Measurements from ENCODE around the gene TNFRSF6B.
"Not testable (repeated sequence)": the region's sequence is repeated elsewhere in the genome, so short reads cannot be mapped to it uniquely, and the experiment has no call there.

TNFRSF6B gene

GRCh38 chr20:63706027-63706695, 9.7 kb downstream of the TNFRSF6B start:
- H3K9me3 ChIP-seq (ENCODE audit: control insufficient read depth, insufficient read depth, low read length) = no peaks in the 10 kb centered on the region
- no peak overlapping the region for H3K27ac ChIP-seq (ENCODE audit: low read depth, low read length)
- peak overlapping the region; percentile 90; the same call in 1 of the 2 replicates for H3K4me3 ChIP-seq (ENCODE audit: low read depth, low read length)
- H3K36me3 ChIP-seq (ENCODE audit: control insufficient read depth, insufficient read depth, low read length) = peaks cover 45% of the 10 kb centered on the region
- H3K4me1 ChIP-seq (ENCODE audit: control insufficient read depth, insufficient read depth, low read length) = no peaks in the 10 kb centered on the region
- H3K9ac ChIP-seq (ENCODE audit: low read depth, low read length) = no peak overlapping the region
- H3K27me3 ChIP-seq (ENCODE audit: control insufficient read depth, insufficient read depth, low read length) = no peaks in the 10 kb centered on the region

GRCh38 chr20:63706852-63707557, 10.6 kb downstream of the TNFRSF6B start:
- Histone ChIP-seq H3K9ac (ENCODE audit: low read depth, low read length) (peak overlapping the region; percentile 65; the same call in 1 of the 2 replicates), H3K27ac (ENCODE audit: low read depth, low read length) (peak overlapping the region; percentile 70), H3K27me3 (ENCODE audit: control insufficient read depth, insufficient read depth, low read length) (no peaks in the 10 kb centered on the region), H3K36me3 (ENCODE audit: control insufficient read depth, insufficient read depth, low read length) (peaks cover 53% of the 10 kb centered on the region), H3K4me1 (ENCODE audit: control insufficient read depth, insufficient read depth, low read length) (no peaks in the 10 kb centered on the region), H3K9me3 (ENCODE audit: control insufficient read depth, insufficient read depth, low read length) (no peaks in the 10 kb centered on the region), H3K4me3 (ENCODE audit: low read depth, low read length) (peak overlapping the region; percentile 90)

GRCh38 chr20:63707558-63708300, 11.3 kb downstream of the TNFRSF6B start, which contains the start of the genes ARFRP1 and ZGPAT:
ARFRP1 (minus strand) TSS chr20:63707976; CDS start chr20:63707091, 885 bp downstream.
ZGPAT (plus strand) TSS chr20:63708039; CDS start chr20:63708581, 542 bp downstream.
- Histone ChIP-seq H3K9me3 (ENCODE audit: control insufficient read depth, insufficient read depth, low read length) (no peaks in the 10 kb centered on the region), H3K27me3 (ENCODE audit: control insufficient read depth, insufficient read depth, low read length) (no peaks in the 10 kb centered on the region), H3K9ac (ENCODE audit: low read depth, low read length) (peak within 1 kb of the TSS; percentile 65; the same call in 1 of the 2 replicates), H3K4me1 (ENCODE audit: control insufficient read depth, insufficient read depth, low read length) (no peaks in the 10 kb centered on the region), H3K36me3 (ENCODE audit: control insufficient read depth, insufficient read depth, low read length) (peaks cover 58% of the 10 kb centered on the region), H3K27ac (ENCODE audit: low read depth, low read length) (peak within 1 kb of the TSS; percentile 70), H3K4me3 (ENCODE audit: low read depth, low read length) (peak within 1 kb of the TSS; percentile 90)

- peak overlapping the region; percentile 90 for H3K4me3 ChIP-seq (ENCODE audit: low read depth, low read length)
- no peaks in the 10 kb centered on the region for H3K9me3 ChIP-seq (ENCODE audit: control insufficient read depth, insufficient read depth, low read length)
- H3K4me1 ChIP-seq (ENCODE audit: control insufficient read depth, insufficient read depth, low read length) = no peaks in the 10 kb centered on the region
- peaks cover 58% of the 10 kb centered on the region for H3K36me3 ChIP-seq (ENCODE audit: control insufficient read depth, insufficient read depth, low read length)
- H3K27me3 ChIP-seq (ENCODE audit: control insufficient read depth, insufficient read depth, low read length) = no peaks in the 10 kb centered on the region
- H3K27ac ChIP-seq (ENCODE audit: low read depth, low read length) = peak overlapping the region; percentile 28
- no peak overlapping the region for H3K9ac ChIP-seq (ENCODE audit: low read depth, low read length)
Measured at GRCh38 chr20:63708301-63709148, 12.1 kb downstream of the TNFRSF6B start.

GRCh38 chr20:63709149-63709527, 12.7 kb downstream of the TNFRSF6B start:
- Histone ChIP-seq H3K27ac (ENCODE audit: low read depth, low read length) (no peak overlapping the region), H3K9me3 (ENCODE audit: control insufficient read depth, insufficient read depth, low read length) (no peaks in the 10 kb centered on the region), H3K9ac (ENCODE audit: low read depth, low read length) (no peak overlapping the region), H3K4me3 (ENCODE audit: low read depth, low read length) (peak overlapping the region; percentile 90; the same call in 1 of the 2 replicates), H3K36me3 (ENCODE audit: control insufficient read depth, insufficient read depth, low read length) (peaks cover 55% of the 10 kb centered on the region), H3K4me1 (ENCODE audit: control insufficient read depth, insufficient read depth, low read length) (no peaks in the 10 kb centered on the region), H3K27me3 (ENCODE audit: control insufficient read depth, insufficient read depth, low read length) (no peaks in the 10 kb centered on the region)

GRCh38 chr20:63711085-63711645, 14.7 kb downstream of the TNFRSF6B start:
- Histone ChIP-seq H3K9me3 (ENCODE audit: control insufficient read depth, insufficient read depth, low read length) (no peaks in the 10 kb centered on the region), H3K27ac (ENCODE audit: low read depth, low read length) (no peak overlapping the region), H3K36me3 (ENCODE audit: control insufficient read depth, insufficient read depth, low read length) (peaks cover 42% of the 10 kb centered on the region), H3K9ac (ENCODE audit: low read depth, low read length) (no peak overlapping the region), H3K27me3 (ENCODE audit: control insufficient read depth, insufficient read depth, low read length) (no peaks in the 10 kb centered on the region), H3K4me1 (ENCODE audit: control insufficient read depth, insufficient read depth, low read length) (no peaks in the 10 kb centered on the region), H3K4me3 (ENCODE audit: low read depth, low read length) (no peak overlapping the region)

- Histone ChIP-seq H3K9me3 (ENCODE audit: control insufficient read depth, insufficient read depth, low read length) (no peaks in the 10 kb centered on the region), H3K36me3 (ENCODE audit: control insufficient read depth, insufficient read depth, low read length) (peaks cover 40% of the 10 kb centered on the region), H3K4me1 (ENCODE audit: control insufficient read depth, insufficient read depth, low read length) (no peaks in the 10 kb centered on the region), H3K9ac (ENCODE audit: low read depth, low read length) (no peak overlapping the region), H3K27me3 (ENCODE audit: control insufficient read depth, insufficient read depth, low read length) (no peaks in the 10 kb centered on the region), H3K27ac (ENCODE audit: low read depth, low read length) (no peak overlapping the region), H3K4me3 (ENCODE audit: low read depth, low read length) (no peak overlapping the region)
Measured at GRCh38 chr20:63712191-63712590, 15.7 kb downstream of the TNFRSF6B start.

- no peaks in the 10 kb centered on the region for H3K27me3 ChIP-seq (ENCODE audit: control insufficient read depth, insufficient read depth, low read length)
- H3K9ac ChIP-seq (ENCODE audit: low read depth, low read length) = no peak overlapping the region
- no peak overlapping the region for H3K4me3 ChIP-seq (ENCODE audit: low read depth, low read length)
- H3K36me3 ChIP-seq (ENCODE audit: control insufficient read depth, insufficient read depth, low read length) = peaks cover 36% of the 10 kb centered on the region
- no peak overlapping the region for H3K27ac ChIP-seq (ENCODE audit: low read depth, low read length)
- H3K9me3 ChIP-seq (ENCODE audit: control insufficient read depth, insufficient read depth, low read length) = no peaks in the 10 kb centered on the region
- H3K4me1 ChIP-seq (ENCODE audit: control insufficient read depth, insufficient read depth, low read length) = no peaks in the 10 kb centered on the region
Measured at GRCh38 chr20:63714858-63715257, 18.4 kb downstream of the TNFRSF6B start.

GRCh38 chr20:63718996-63719395, 22.5 kb downstream of the TNFRSF6B start:
- Histone ChIP-seq H3K27ac (ENCODE audit: low read depth, low read length) (no peak overlapping the region), H3K9ac (ENCODE audit: low read depth, low read length) (no peak overlapping the region), H3K4me1 (ENCODE audit: control insufficient read depth, insufficient read depth, low read length) (no peaks in the 10 kb centered on the region), H3K4me3 (ENCODE audit: low read depth, low read length) (no peak overlapping the region), H3K36me3 (ENCODE audit: control insufficient read depth, insufficient read depth, low read length) (peaks cover 30% of the 10 kb centered on the region), H3K27me3 (ENCODE audit: control insufficient read depth, insufficient read depth, low read length) (no peaks in the 10 kb centered on the region), H3K9me3 (ENCODE audit: control insufficient read depth, insufficient read depth, low read length) (no peaks in the 10 kb centered on the region)

GRCh38 chr20:63722967-63723622, 26.6 kb downstream of the TNFRSF6B start:
- H3K36me3 ChIP-seq (ENCODE audit: control insufficient read depth, insufficient read depth, low read length) = peaks cover 16% of the 10 kb centered on the region
- H3K27ac ChIP-seq (ENCODE audit: low read depth, low read length); H3K4me3 ChIP-seq (ENCODE audit: low read depth, low read length); H3K9ac ChIP-seq (ENCODE audit: low read depth, low read length); H3K4me1 ChIP-seq (ENCODE audit: control insufficient read depth, insufficient read depth, low read length); H3K27me3 ChIP-seq (ENCODE audit: control insufficient read depth, insufficient read depth, low read length); H3K9me3 ChIP-seq (ENCODE audit: control insufficient read depth, insufficient read depth, low read length): not testable (repeated sequence)
